Lower leg skin (tissue), 4 donors: Measurements from ENCODE around the gene ZRANB1. TPM values are rescaled to one million over a fixed set of nuclear protein-coding genes. Genes with fewer than 3 reads are reported as not detected.
A peak's percentile ranks its signal among the peaks of the same experiment; 100 is the strongest.

ENCODE experiments used
- DNase-seq, 2 donors: peaks; one replicate each; pipeline ENCODE4 v3.0.0-alpha.2; 2019; ENCODE audit warnings: low spot score in 2 of 2
- H3K4me3 ChIP-seq: fragments of 200-600 bp; sonication (generic); 2 replicates; pipeline ENCODE4 v1.5.1; 2017; ENCODE audit warnings: mild to moderate bottlenecking, low read depth; ENCODE audit not compliant: poor library complexity, severe bottlenecking
- POLR2A ChIP-seq, 2 donors: fragments of 450-650 bp; IDR thresholded peaks; one replicate each; pipeline ENCODE4 v1.6.1; 2016 to 2017; ENCODE audit warnings: antibody characterized with exemption in 2 of 2, mild to moderate bottlenecking in 1 of 2, moderate library complexity in 1 of 2
- WGBS, 2 donors: methylation state at CpG; one replicate each; pipeline ENCODE4 v1.1.5; 2018; 5-methylcytosine and 5-hydroxymethylcytosine counted together
- intact Hi-C: fragments of 100-400 bp; cut with DNase I; formaldehyde crosslinking; loops from one replicate; pipeline ENCODE4 v1.15.0; 2023; ENCODE audit warnings: low total_unique reads
- total RNA-seq, 4 donors: library from RNA; depleted of rRNA; stranded (reverse); fragments of >200 nt; gene quantifications; one replicate each; pipeline ENCODE4 v1.1.0, GENCODE V29; 2016
- TF ChIP-seq, protein P1 (sequence below), 3 donors: fragments of 450-650 bp; IDR thresholded peaks; one replicate each; pipeline ENCODE4 v1.5.1; 2016; ENCODE audit warnings: antibody characterized with exemption in 3 of 3, mild to moderate bottlenecking in 3 of 3, moderate library complexity in 2 of 3

Gene ZRANB1
- total RNA-seq, 4 donors from 2014 or later: 26.5 to 40.6 (median 35.0) TPM

GRCh38 chr10:125003901-125004467 is 62.1 kb downstream of the ZRANB1 start:
- WGBS, 2 donors: 92 to 94% methylated on average over 14 of the region's 14 CpGs
- no peak overlapping the region for H3K4me3 ChIP-seq
- DNase-seq: no peak
- no peak for TF ChIP-seq POLR2A (IDR thresholded peaks at IDR 0.05)
- TF ChIP-seq, protein P1, sequence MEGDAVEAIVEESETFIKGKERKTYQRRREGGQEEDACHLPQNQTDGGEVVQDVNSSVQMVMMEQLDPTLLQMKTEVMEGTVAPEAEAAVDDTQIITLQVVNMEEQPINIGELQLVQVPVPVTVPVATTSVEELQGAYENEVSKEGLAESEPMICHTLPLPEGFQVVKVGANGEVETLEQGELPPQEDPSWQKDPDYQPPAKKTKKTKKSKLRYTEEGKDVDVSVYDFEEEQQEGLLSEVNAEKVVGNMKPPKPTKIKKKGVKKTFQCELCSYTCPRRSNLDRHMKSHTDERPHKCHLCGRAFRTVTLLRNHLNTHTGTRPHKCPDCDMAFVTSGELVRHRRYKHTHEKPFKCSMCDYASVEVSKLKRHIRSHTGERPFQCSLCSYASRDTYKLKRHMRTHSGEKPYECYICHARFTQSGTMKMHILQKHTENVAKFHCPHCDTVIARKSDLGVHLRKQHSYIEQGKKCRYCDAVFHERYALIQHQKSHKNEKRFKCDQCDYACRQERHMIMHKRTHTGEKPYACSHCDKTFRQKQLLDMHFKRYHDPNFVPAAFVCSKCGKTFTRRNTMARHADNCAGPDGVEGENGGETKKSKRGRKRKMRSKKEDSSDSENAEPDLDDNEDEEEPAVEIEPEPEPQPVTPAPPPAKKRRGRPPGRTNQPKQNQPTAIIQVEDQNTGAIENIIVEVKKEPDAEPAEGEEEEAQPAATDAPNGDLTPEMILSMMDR (IDR thresholded peaks at IDR 0.05): no peak
- intact Hi-C loops: no loop called here

- H3K4me3 ChIP-seq: no peak overlapping the region
- intact Hi-C loops: no loop called here
- WGBS, 2 donors: 83 to 86% methylated on average over 18 to 19 of the region's 19 CpGs
- no peak for TF ChIP-seq POLR2A (IDR thresholded peaks at IDR 0.05)
- TF ChIP-seq, protein P1 (IDR thresholded peaks at IDR 0.05): no peak
- peak in 1 of 2 donors; percentile 78 for DNase-seq
Observed at GRCh38 chr10:125004571-125005311, 62.8 kb downstream of the ZRANB1 start.

DNA sequence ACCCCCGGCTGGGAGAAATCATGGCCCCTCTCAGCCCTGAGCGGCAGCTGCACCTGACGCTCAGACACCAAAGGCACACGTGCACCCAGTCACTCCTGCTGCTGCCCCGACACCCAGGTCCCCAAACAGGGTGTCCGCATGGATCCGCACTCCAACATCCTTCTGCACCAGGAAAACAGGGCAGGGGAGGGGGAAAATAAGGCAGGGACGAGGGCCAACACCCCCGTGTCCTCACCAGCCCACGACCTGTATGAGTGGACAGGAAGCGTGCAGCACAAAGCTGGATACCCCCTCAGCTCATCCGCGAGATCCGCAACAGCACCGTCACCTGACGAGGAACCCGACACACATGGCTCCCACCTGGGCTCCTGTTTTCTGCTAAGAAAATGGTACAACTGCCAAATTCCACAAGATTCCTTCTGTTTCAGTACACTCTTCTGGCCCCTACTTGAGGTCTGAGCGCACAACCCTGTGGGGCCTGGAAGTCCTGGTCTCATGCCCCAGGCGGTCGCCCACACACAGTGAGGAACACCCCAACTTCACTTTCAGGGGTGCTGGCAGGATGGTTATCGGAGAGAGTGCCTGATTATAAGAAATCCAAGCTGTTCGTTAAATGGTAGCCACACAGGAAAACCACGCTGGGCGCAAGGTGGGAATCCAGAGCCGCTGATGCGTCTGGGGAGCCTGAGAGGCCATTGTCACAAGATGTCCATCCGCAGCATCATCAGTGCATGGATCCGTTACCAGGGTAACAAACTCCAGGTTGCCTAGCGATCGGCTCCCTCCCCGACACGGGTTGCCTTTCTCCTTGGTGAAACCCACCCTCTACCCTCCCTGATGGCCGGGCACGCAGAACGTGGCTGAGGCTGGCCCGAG is 63.6 kb downstream of the ZRANB1 start:
- WGBS, 2 donors: 92 to 94% methylated on average over 32 to 36 of the region's 36 CpGs
- DNase-seq: peak in 1 of 2 donors; percentile 79
- intact Hi-C loops: no loop called here
- H3K4me3 ChIP-seq: no peak overlapping the region
- TF ChIP-seq POLR2A (IDR thresholded peaks at IDR 0.05): no peak
- TF ChIP-seq, protein P1 (IDR thresholded peaks at IDR 0.05): no peak

DNA sequence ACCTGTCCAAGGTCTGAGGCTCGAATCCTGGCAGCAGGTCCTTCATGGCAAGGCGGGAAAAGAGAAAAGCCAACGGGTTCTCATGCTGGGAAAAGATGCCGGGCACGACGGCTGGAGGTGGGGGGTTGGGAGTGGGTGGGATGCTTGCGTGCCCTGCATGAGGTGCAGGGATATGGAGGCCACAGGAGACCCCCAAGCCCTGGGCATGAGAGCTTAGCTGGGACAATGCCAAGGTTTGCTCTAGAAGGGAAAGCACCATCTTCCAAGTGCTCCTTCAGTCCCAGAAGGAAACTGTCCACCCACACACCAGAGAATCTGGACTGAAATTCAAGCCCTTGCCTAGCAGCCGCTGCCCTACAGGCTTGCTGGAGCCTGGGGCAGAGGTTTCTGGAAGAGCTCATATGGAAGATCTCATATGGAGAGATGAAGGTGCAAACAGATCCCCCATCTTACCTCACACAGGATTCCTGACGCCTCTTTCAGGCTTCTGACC is 64.3 kb downstream of the ZRANB1 start:
- no peak for DNase-seq
- TF ChIP-seq POLR2A (IDR thresholded peaks at IDR 0.05): no peak
- TF ChIP-seq, protein P1 (IDR thresholded peaks at IDR 0.05): no peak
- no peak overlapping the region for H3K4me3 ChIP-seq
- 92 to 94% methylated on average over 8 to 9 of the region's 9 CpGs for WGBS, 2 donors
- intact Hi-C loops: no loop called here

DNA sequence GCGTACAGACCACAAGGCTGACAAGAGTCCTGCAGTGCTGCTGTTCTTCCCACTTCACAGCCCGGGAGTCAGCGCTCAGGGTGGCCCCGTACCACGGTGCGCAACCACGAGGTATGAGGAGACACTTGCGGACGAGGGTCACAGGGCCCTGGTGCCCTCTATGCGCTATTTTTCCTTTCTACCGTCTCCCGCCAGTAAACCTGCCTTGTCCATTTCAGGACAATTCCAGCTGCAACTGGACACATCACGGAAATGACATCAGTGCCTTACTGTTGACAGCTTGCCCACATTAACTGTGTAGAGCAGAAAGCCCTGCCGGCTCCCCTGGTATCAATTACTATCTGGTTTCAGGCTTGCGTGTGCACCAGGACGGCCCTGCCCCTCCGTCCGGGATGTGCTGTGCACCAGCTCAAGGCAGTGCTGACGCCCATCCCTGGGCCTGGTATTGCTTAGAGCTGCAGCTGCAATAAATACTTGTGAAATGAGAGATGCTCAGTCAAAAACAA is 65.1 kb downstream of the ZRANB1 start:
- WGBS, 2 donors: 65 to 66% methylated on average over 19 of the region's 19 CpGs
- intact Hi-C loops: no loop called here
- no peak overlapping the region for H3K4me3 ChIP-seq
- TF ChIP-seq, protein P1 (IDR thresholded peaks at IDR 0.05): no peak
- TF ChIP-seq POLR2A (IDR thresholded peaks at IDR 0.05): no peak
- no peak for DNase-seq
